AML-193 (cell line): ENCODE results near the gene PLPPR2.
"Not testable (repeated sequence)": the region's sequence is repeated elsewhere in the genome, so short reads cannot be mapped to it uniquely, and the experiment has no call there.

Experiments used
- DNase-seq, 2 experiments: peaks; one replicate each; lab custom pipeline; 2025; lab: John Stamatoyannopoulos, UW

PLPPR2 gene

DNA sequence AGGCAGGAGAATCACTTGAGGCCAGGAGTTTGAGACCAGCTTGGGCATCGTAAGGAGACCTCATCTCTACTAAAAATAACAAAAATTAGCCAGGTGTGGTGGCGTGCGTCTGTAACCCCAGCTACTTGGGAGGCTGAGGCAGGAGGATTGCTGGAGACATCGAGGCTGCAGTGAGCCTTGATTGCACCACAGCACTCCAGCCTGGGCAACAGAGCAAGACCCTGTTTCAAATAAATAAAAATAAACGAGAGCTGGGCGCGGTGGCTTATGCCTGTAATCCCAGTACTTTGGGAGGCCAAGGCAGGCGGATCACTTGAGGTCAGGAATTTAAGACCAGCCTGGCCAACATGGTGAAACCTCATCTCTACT is 15.1 kb upstream of the PLPPR2 start:
- not testable (repeated sequence) for DNase-seq

DNA sequence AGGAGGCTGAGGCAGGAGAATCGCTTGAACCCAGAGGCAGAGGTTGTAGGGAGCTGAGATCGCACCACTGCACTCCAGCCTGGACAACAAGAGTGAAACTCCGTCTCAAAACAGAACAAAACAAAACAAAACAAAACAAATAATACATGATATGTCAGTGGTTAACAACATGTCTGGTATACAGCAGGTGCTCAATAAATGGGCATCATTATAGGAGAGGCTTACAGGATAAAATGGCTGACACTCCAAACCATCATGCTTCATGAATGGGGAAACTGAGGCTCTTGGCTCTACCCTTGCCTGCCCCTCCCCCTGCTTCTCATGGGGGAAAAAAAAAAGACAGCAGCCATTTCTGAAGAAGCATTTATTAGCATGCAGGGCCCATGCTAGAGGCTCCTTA is 12.8 kb upstream of the PLPPR2 start:
- no peak for DNase-seq

GRCh38 chr19:11345122-11345803 is 10.0 kb upstream of the PLPPR2 start:
- no peak for DNase-seq

DNA sequence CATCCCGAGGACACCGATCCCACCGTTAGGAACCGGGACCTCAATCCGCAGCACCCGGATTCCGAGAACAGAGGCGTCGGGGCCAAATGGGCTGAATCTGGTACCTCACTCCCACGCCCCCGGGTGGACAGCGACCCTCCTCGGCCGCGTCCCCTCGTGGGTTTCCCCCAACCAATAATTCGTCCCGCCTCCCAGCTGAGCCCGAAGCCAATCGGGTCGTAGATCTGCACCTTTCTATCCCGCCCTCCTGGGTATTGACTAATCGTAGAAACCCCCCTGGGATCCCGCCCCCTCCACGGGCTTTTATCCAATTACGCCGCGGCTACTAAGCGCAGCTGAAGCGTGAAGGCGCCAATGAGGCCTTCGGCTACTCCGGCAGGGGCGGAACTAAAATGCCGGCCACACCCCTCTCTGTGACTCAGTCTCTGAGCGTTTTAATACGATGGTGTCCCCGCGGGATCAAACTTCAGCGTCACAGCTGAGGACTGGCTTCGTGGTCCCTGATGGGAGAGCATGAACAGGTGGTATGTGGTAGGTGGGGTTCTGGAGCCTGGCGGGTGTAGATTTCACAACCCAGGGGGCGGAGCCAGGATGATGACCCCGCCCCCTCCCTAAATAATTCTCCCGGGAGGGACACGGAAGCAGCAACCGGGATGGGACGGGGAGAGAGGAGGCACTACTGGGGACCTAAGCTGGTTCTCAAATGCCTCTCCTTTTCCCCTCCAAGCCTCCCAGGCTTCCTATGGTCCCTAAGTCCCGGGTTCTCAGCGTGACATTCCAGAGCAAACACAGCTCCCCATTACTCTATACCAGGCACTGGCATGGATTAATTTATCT is 8.9 kb upstream of the PLPPR2 start, which contains the start of the genes CCDC159 and TMEM205:
TSS of gene CCDC159 (plus strand) at position 416 of the 837 bp plus-strand sequence. CDS start at position 504, 88 bp downstream.
TSS of gene TMEM205 (minus strand) at position 165 of the 837 bp plus-strand sequence. CDS start 649 bp downstream, outside the sequence.
- DNase-seq, result peak; percentile 95 to 96

DNA sequence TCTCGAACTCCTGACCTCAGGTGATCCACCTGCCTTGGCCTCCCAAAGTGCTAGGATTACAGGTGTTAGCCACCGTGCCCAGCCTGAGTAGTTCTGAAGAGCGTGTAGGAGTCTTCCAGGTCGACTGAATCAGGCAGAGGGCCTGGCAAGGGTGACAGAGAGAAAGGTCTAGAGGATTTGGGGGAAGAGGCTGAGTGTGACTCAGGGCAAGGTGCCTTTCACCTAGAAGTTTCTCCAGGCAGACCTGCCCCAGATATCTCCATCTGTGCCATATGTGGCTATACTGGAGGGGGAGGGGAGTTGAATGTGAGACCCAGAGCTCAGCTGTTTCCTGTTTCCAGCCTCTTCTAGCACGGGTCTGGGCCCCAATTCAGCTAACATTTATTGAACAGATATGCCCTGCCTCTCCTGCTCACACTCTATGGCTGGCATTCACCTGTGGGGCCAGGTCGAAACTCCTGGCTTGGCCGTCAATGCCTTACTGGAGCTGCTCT is 7.6 kb upstream of the PLPPR2 start:
- DNase-seq, result no peak

- DNase-seq, result no peak
Measured at GRCh38 chr19:11349171-11349570, 6.1 kb upstream of the PLPPR2 start.

DNA sequence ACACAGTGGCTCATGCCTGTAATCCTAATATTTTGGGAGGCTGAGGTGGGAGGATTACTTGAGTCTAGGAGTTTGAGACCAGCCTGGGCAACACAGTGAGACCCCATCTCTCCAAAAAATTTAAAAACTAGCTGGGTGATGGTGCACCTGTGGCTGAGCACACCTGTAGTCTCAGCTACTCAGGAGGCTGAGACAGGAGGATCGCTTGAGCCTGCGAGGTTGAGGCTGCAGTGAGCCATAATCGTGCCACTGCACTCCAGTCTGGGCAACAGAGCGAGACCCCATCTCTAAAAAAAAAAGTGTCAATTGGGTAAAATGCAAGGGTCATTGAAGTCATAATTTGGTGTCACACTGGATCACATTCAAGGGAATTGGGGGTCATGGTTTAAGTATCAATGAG is 1.1 kb upstream of the PLPPR2 start:
- DNase-seq, result not testable (repeated sequence)

- DNase-seq, result no peak
Measured at GRCh38 chr19:11356074-11356397, 804 bp downstream of the PLPPR2 start.

GRCh38 chr19:11356676-11357550 is 1.7 kb downstream of the PLPPR2 start:
- no peak for DNase-seq

- DNase-seq, result no peak
Measured at GRCh38 chr19:11359421-11359820, 4.2 kb downstream of the PLPPR2 start.

- no peak for DNase-seq
Measured at GRCh38 chr19:11361037-11361770, 6.0 kb downstream of the PLPPR2 start.

DNA sequence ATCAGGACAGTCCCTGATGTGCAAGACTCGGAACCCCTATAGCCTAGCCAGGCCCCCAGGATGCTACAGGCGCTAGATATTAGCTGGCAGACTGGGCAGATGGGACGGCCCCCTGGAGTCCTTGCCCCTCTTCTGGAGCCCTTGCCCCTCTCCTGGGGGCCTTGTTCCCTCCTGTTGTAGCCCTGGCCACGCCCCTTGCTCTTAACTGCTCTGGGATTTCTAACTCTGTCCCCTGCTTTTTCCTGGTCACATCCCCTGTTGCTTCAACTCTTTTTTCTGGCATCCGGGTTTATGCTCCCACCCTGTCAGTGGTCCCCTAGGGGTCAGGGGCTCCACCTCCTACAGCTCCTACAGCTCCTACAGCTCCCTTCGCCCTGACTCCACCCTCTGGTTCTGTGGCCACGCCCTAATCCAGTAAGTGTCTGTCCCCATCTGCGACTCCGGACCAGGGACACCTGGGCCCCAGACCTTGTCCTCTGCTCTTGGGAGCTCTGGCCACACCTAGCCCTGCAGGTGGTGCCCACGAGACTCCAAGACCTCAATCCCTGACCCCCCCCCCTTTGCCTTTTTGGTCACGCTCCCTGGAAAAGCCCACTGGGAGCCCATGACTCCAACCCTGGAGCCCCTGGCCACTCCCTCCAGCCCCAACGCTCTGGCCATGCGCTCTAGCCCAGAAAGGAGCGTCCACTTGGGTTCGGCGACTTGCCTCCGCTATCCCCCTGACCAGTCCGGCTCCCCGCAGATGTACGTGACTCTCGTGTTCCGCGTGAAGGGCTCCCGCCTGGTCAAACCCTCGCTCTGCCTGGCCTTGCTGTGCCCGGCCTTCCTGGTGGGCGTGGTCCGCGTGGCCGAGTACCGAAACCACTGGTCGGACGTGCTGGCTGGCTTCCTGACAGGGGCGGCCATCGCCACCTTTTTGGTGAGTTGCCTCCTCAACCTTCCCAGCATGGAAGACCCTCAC is 6.8 kb downstream of the PLPPR2 start:
- DNase-seq, result no peak

- no peak for DNase-seq
Measured at GRCh38 chr19:11363881-11364280, 8.6 kb downstream of the PLPPR2 start.

- no peak for DNase-seq
Measured at GRCh38 chr19:11364296-11364904, 9.2 kb downstream of the PLPPR2 start.

- DNase-seq, result no peak
Measured at GRCh38 chr19:11364935-11365334, 9.7 kb downstream of the PLPPR2 start.

- DNase-seq, result no peak
Measured at GRCh38 chr19:11365557-11366117, 10.4 kb downstream of the PLPPR2 start.

DNA sequence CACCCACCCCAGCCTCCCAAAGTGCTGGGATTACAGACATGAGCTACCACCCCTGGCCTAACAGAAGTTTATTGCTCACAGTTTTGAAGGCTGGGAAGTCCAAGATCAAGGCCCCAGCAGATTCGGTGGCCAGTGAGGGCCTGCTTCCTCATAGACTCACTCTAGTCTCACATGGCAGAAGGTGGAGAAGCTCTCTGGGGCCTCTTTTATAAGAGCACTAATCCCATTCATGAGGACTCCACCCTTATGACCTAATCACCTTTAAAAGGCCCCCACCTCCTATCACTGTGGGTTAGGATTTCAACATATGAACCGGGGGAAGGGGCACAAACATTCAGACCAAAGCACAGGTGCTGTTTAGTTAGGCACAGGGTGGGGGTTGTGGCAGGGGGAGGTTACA is 12.3 kb downstream of the PLPPR2 start:
- DNase-seq, result no peak

GRCh38 chr19:11370744-11371143 is 15.5 kb downstream of the PLPPR2 start:
- DNase-seq, result no peak

DNA sequence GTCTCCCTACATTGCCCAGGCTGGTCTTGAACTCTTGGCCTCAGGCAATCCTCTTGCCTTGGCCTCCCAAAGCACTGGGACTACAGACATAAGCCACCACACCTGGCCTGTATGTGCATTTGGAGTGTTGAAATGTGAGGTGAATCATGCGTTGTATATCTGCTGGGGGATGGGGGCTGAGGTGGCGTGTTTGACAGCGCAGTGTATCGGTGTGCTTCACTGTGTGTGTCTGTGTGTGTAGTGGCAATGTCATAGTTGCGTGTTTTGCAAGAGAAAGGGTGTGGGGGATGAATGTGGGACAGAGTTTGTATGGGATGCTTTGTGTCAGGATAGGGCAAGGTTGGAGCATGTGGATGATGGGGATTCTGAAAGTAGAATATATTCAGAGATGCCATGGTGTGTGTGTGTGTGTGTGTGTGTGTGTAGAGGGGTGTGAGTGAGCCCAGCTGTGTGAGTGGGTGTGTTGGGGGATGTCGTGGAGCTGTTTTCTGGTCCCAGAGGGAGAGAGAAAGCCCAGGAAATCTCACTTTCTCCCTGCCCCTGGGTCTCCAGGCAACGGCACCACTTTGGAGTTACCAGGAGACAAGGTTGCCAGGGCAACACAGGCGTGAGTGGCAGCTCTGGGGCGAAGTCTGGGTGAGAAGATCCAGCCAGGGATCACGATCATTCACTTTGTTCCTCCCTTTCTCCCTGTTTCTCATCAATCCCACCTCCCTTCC is 18.1 kb downstream of the PLPPR2 start:
- DNase-seq, result no peak
